OCI-LY1 (cell line): ENCODE measurements around the gene EHMT2.

Experiments used
- CTCF ChIP-seq: fragments of 200-600 bp; sonication (generic), shearing (Covaris generic); IDR thresholded peaks from 2 replicates; pipeline ENCODE4 v1.5.1; 2017; ENCODE audit warnings: mild to moderate bottlenecking, antibody characterized with exemption, low read length, moderate library complexity, mixed read lengths
- EZH2 ChIP-seq: fragments of 200-600 bp; sonication (generic), shearing (Covaris generic); IDR thresholded peaks from 2 replicates; pipeline ENCODE4 v1.8.0; 2017; ENCODE audit warnings: borderline replicate concordance, mixed run types, mild to moderate bottlenecking, antibody characterized with exemption, low read length, moderate library complexity, mixed read lengths

- TF ChIP-seq EZH2 (no peak), CTCF (no peak)
Measured at GRCh38 chr6:31876357-31876756, 21.1 kb downstream of the EHMT2 start.
